CD4-positive, alpha-beta T cell treated with Interleukin-21 for 1 hour (primary cell): Measurements from ENCODE around the gene MACROD2.

Source experiments
- DNase-seq: peaks from one replicate; pipeline ENCODE4 v3.0.0-alpha.2; 2020

Gene MACROD2

DNA sequence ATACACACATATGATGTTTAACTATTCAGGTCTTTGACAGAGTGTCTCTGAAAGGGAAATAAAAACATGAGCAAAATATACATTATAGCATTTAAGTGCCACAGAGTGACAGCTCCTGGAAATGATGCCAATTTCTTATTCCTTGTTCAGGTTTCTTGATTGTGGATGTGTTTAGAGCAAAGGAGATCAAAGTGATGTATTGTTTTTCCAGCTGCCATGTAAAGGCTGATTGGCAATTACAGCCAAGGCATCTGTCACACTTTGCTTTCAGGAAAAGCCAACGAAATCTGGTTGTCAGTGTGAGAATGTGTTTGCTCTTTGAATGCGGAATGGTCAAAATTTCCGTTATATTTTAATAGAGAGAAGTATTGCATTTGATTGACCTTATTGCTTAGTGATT is 689.9 kb downstream of the MACROD2 start:
- no peak for DNase-seq

- DNase-seq = no peak
Observed at GRCh38 chr20:14687313-14687712, 692.0 kb downstream of the MACROD2 start.

- DNase-seq = no peak
Observed at GRCh38 chr20:14688005-14688404, 692.7 kb downstream of the MACROD2 start.

DNA sequence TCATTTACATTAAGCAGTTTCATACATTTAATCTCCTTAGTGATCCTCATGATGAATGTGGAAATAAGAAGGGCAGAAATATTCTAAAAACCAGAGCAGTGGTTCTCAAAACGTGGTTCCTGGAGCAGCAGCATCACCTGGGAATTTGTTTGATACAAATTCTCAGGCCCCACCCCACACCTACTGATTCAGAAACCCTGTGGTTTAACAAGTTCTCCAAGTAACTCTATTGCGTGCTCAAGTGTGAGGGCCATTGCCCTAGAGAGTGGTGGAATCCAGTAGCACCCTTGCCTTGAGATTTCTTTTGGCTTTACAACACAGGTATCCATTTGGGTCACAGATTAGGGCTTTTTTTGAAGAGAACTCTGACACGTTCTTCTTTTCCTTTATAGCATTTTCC is 696.7 kb downstream of the MACROD2 start:
- DNase-seq = no peak

DNA sequence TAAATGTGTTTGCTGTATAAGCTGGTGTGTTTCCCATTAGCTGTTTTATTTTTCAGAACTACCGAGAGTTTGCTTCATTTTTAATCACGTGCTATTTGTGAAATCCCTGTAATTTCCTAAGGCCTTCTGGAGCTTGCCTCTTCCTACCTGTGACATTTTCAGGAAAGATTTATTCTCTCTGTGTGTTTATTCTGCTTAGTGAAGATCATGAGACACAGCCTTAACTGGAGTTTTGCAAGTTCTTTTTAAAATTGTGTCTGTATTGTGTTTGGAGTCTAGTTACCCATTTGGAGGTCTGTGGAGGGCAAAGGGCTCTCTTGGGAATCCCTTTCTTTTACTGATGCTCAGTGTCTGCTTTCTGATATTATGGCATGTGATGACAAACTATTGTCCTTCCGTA is 701.2 kb downstream of the MACROD2 start:
- no peak for DNase-seq

DNA sequence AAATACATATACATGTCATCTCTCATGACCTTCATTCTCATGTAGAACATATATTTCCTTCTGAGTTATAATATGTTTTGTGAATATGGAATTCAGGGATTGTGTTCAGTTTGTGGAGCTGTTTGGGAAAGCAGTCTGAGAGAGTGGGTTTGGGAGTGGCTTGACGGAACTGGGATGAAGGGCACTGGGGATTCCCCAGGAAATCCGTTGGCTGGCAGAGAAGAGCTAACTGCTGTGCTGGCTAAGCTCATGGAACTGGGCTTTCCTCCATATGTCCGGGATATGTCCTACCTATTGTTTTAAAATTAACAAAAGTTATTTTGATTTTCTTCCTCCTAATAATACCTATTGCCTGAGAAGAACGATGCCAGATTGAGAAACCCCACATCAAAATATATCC is 701.6 kb downstream of the MACROD2 start:
- no peak for DNase-seq

DNA sequence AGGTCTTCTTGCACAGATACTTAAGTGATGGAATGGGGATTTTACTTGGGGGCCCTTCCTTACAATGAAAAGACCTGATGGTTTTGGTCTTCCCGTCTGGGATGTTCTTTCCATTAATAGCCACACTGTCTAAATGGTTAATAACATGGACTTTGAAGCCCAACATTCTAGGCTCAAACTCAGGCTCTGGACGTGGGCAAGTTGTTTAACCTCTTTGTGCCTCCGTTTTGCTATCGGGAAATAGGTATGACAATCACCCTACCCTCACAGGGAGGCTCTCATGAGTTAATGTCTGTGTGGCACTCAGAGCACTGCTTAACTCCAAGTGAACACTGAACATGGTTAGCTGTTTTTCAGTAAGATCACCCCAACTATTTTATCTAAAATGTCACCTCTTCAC is 702.8 kb downstream of the MACROD2 start:
- DNase-seq = no peak

- no peak for DNase-seq
Observed at GRCh38 chr20:14698605-14699373, 703.5 kb downstream of the MACROD2 start.

DNA sequence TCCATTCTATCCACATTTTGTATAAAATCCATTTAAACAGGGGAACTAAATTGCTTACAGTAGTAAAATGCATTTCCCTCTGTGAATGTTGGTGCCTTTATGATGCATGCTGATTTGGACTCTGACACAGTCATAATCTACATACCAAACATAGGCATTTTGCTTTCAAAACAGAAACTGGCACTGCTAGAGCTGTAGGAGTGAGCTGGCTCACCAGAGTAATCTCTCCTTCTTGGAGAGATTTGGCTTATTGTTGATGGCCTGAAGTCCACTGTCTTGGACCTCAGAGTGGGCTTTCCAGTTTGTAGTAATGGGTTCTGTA is 705.3 kb downstream of the MACROD2 start:
- DNase-seq = no peak

- DNase-seq = no peak
Observed at GRCh38 chr20:14701326-14701725, 706.0 kb downstream of the MACROD2 start.

GRCh38 chr20:14706555-14706954 is 711.2 kb downstream of the MACROD2 start:
- DNase-seq = no peak

DNA sequence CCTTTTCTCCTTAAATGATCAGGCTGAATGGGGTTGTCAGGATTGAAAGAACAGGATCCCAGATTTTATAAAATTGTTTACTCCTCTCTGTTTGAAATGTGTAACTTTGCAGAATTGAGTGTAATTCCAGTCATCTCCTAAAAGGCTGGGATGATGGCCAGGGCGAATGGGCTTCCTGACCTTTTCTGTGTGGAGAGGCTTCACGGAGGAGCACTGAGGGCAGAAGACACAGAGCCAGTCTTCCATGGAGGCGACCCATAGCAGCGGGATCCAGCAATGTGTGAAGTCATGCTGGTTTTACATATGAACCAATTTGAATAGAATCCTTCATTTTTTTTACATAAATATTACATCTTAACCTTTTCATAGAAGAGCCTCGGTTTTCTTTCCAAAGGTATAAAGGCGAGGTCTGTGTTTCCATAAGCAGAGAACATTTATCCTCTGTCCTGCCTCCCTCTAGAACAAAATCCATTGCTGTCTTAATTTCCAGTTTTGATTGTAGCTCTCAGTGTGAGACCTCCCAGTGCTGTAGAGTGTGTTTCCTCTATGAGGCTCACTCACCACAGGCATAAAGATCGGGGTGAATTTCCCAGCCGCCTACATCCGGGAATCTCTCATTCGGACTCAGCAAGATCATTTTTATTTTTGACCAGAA is 711.8 kb downstream of the MACROD2 start:
- DNase-seq = no peak

DNA sequence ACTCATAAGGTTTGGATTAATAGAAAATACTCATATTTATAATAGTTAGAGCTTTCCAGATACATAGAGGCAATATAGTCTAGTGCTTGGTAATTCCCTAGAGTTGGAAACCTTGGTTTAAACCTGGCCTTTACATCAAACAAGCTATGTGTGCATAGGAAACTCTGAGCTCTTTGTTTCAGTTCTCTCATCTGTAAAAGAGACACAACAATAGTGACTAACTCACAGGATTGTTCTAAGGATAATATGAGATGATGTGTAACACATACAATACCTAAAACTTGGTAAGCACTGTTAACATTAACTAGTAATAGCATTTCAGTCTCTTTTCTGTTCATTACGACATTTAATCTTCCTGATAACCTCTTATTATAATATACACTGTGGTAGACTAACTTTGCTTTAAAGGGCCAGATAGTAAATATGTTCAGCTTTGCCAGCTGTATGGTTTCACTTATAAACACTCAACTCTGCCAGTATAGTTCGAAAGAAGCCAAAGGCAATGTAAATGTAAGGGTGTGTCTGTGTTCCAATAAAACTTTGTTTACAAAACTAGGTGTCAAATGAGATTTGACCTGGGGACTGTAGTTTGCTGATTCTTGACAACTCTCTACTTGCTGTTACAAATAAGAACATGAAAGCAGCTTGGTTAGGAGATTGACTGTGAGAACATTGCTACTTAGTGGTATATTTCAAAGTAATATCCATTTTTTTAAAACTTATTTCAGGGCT is 712.7 kb downstream of the MACROD2 start:
- no peak for DNase-seq

- DNase-seq = no peak
Observed at GRCh38 chr20:14709439-14709838, 714.1 kb downstream of the MACROD2 start.

GRCh38 chr20:14710951-14711350 is 715.6 kb downstream of the MACROD2 start:
- no peak for DNase-seq

DNA sequence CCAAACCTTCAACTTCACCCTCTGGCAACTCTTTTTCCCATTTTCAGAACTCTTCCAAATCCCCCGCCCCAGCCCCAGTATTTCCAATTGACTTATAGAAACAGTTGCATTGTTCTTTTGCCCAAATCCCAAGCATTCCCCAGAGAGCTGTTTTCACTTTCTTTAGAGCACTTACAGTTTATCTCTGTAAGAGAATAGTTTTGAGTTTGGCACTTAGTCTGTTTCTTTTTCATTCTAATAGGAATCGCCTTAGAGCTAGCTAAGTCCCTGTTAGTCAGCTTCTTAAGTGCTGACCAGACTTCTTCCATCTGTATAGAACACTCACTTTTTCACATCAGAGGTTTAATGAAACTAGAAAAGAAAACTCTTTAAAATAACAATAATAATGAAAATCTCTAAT is 716.3 kb downstream of the MACROD2 start:
- DNase-seq = no peak

DNA sequence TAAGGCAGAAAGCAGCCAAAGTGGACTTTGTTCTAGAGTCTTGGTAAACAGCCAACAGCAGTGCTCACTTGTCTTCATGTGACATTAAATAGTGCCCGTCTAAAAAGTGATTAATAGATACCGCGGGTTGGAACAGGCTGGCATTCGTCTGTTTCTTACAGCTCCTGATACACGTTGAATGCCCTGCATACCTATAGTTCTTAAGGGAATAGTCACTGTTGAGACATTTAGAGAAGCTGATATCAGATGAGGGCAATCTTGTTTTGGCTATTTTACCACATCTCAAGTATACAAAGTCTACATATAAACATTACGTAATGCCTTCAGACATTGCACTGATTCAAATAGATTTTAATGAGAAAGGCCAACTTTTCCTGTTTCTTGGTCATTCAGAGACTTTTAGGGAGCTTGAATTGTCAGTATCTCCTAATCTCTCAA is 717.0 kb downstream of the MACROD2 start:
- no peak for DNase-seq

DNA sequence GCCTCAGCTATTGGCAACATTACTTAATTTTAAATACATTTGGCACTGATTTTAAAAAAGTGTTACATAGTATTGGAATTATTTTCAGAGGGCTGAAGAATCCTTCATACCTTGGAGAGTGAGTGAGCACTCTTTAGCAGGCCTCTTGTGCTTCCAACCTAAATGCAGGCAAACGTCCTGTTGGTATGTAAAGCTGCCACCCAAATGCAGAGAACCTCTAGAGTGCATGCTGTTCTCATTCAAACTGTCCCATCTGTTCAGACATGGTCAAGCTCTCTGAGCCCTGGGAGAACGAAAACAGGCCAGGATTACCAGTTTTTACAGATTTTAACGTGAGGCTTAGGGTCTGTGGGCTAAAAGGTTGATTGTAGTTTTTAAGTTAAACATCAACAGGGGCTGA is 720.1 kb downstream of the MACROD2 start:
- no peak for DNase-seq

- DNase-seq = no peak
Observed at GRCh38 chr20:14716351-14716801, 721.1 kb downstream of the MACROD2 start.

DNA sequence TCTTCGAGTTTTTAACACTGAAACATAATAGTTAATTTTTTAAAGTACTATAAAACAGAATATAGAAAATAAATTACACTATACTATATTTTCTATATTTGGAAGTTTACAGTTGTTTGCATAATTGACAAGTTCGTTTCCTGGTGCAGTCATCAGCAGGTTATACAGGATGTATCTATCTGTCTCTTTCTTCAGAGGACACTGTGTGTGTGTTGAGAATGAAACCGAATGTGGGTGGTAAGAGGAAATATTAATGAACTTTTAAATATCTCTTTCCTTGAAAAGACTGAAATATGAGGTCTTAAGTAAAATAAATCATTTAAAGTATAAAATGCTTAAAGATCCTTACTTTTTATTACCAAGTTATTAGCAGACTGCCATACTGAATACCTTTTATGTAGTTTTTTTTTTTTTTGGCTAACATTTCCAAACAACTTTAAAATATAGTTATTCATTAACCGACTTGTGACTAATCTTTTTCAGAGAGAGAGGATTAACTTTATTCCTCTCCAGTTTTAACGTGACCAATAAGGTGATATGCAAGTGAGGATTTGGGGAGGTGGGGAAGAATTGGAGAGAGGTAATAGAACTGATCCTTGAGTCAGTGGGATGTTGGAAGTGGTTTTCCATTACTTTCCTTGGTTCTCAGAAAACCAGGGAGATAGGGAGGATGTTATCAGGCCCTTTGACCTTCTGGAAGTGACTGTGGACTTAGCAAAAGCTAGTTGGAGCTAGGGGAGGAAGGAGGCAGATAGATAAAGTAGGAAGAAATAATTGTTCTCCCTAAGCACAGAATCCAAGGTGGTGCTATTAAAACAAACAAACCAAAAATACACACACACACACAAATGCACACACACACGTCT is 722.1 kb downstream of the MACROD2 start:
- DNase-seq = no peak

DNA sequence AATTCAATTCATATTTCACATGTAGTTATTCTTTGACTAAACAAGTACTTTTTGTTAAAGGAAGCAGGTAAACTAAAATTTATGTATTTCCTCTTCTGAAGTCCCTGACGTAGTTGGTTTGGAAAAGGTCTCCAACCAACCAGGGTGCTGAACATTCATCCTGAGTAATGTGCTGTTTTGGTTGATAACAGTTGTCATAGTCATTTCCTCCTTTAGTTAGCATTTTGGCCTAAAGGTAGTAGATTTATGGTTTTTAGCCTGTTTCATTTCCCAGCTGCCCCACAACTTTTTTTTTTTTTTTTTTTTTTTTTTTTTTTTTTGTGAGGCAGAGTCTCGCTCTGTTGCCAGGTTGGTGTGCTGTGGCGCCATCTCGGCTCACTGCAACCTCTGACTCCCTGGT is 724.9 kb downstream of the MACROD2 start:
- DNase-seq = no peak

GRCh38 chr20:14721926-14722452 is 726.7 kb downstream of the MACROD2 start:
- no peak for DNase-seq

GRCh38 chr20:14723614-14724013 is 728.3 kb downstream of the MACROD2 start:
- DNase-seq = no peak
